Measurements from ENCODE around the gene PLA2G3.

The PLA2G3 gene

GRCh38 chr22:31139066-31139465 is 1.2 kb downstream of the PLA2G3 start:
- DNase-seq (ENCODE audit: low read depth) = no peak
- no peak for TF ChIP-seq CTCF (IDR thresholded peaks at IDR 0.05; ENCODE audit: low read depth, low read length, missing control alignments)
- H3K4me3 ChIP-seq (ENCODE audit: low read depth, low read length) = no peak overlapping the region

- DNase-seq (ENCODE audit: low read depth) = no peak
- no peak overlapping the region for H3K4me3 ChIP-seq (ENCODE audit: low read depth, low read length)
- no peak for TF ChIP-seq CTCF (IDR thresholded peaks at IDR 0.05; ENCODE audit: low read depth, low read length, missing control alignments)
Observed at GRCh38 chr22:31138126-31138525, 2.2 kb downstream of the PLA2G3 start.

- H3K4me3 ChIP-seq (ENCODE audit: low read depth, low read length) = no peak overlapping the region
- no peak for DNase-seq (ENCODE audit: low read depth)
- TF ChIP-seq CTCF (IDR thresholded peaks at IDR 0.05; ENCODE audit: low read depth, low read length, missing control alignments) = no peak
Observed at GRCh38 chr22:31137721-31138120, 2.6 kb downstream of the PLA2G3 start.

GRCh38 chr22:31136711-31137110 is 3.6 kb downstream of the PLA2G3 start:
- H3K4me3 ChIP-seq (ENCODE audit: low read depth, low read length) = no peak overlapping the region
- TF ChIP-seq CTCF (IDR thresholded peaks at IDR 0.05; ENCODE audit: low read depth, low read length, missing control alignments) = no peak

GRCh38 chr22:31136155-31136554 is 4.2 kb downstream of the PLA2G3 start:
- no peak overlapping the region for H3K4me3 ChIP-seq (ENCODE audit: low read depth, low read length)
- DNase-seq (ENCODE audit: low read depth) = no peak
- no peak for TF ChIP-seq CTCF (IDR thresholded peaks at IDR 0.05; ENCODE audit: low read depth, low read length, missing control alignments)

More at GRCh38 chr22:31136711-31137110, 3.6 kb downstream of the PLA2G3 start:
- DNase-seq (ENCODE audit: low read depth) = no peak

- H3K4me3 ChIP-seq (ENCODE audit: low read depth, low read length) = no peak overlapping the region
- DNase-seq (ENCODE audit: low read depth) = no peak
- no peak for TF ChIP-seq CTCF (IDR thresholded peaks at IDR 0.05; ENCODE audit: low read depth, low read length, missing control alignments)
Observed at GRCh38 chr22:31135706-31136105, 4.6 kb downstream of the PLA2G3 start.

- no peak for TF ChIP-seq CTCF (IDR thresholded peaks at IDR 0.05; ENCODE audit: low read depth, low read length, missing control alignments)
- no peak for DNase-seq (ENCODE audit: low read depth)
Observed at GRCh38 chr22:31134688-31135087, 5.6 kb downstream of the PLA2G3 start.

More at GRCh38 chr22:31134688-31135087, 5.6 kb downstream of the PLA2G3 start:
- H3K4me3 ChIP-seq (ENCODE audit: low read depth, low read length) = no peak overlapping the region

Measured in GM12864 (cell line).